ENCODE results near the gene TMEM135.
"Not testable (repeated sequence)": the region's sequence is repeated elsewhere in the genome, so short reads cannot be mapped to it uniquely, and the experiment has no call there.

Gene TMEM135

DNA sequence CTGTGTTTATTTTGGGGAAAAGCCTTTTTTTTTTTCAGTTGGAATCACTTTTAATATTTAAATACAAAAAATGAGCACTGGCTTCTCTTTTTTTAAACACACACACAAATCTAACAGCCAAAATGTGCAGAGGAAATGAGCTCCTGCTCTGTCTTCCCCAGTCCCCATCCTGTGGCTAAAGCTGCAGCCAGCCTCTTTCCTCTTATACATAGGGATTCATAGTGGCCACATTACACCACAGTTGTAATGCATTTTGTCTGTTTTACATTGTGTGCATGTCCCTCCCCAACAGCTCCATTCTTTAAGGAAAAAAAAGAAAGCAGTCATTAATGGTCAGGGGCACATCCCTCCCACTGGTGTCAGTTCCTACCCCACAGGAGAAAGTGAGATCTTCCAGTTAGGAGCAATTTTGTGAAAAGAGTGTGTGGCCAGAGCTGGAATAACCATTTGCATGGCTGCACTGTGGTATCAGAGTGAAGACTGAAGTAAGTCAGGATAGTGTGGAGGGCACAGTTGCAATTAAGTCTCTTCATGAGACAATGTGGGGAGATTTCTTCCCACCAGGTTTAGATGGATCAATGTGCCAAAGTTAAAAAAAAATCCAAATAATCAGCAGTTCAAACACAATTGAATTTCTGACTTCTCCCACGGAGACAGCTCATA lies 220.6 kb downstream of the TMEM135 start:
- DNase-seq (ENCODE audit: low spot score) = no peak

DNA sequence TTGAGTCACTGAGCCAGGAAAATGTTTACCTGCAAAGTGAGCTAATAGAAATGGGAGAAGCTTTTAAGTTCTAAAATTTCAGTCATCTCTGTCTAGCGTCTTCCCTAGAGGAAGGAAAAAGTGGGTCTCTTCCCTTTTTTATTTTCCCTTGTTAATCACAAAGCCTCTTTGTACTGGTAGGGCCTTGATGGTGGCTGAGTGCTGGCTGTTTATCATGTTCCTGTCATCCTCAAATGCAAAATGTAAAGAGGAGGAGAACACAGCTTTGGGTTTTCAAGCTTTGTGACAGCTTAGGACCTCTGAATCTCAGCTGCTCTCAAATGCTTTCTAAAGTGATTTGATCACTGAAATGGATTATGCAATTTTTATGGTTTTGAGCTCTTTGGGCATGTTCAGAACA lies 222.0 kb downstream of the TMEM135 start:
- no peak for DNase-seq (ENCODE audit: low spot score)

DNA sequence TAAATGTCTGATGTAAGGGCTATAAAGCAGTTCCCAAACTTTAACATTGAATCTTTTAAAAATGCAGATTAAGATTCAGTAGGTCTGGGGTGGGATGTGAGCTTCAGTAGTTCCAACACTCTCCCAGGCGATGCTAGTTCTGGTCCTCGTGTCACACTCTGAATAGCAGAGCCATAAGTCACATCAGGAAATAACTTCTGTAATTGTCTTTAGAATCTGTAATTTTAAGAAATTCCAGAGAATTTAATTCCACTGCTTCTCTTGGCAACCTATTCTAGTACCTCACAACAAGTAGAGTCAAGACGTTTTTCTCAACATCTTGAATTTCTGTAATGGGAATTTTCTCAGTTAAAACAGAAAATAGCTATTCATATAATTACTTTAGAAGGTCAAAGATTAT lies 223.1 kb downstream of the TMEM135 start:
- DNase-seq (ENCODE audit: low spot score) = no peak

DNA sequence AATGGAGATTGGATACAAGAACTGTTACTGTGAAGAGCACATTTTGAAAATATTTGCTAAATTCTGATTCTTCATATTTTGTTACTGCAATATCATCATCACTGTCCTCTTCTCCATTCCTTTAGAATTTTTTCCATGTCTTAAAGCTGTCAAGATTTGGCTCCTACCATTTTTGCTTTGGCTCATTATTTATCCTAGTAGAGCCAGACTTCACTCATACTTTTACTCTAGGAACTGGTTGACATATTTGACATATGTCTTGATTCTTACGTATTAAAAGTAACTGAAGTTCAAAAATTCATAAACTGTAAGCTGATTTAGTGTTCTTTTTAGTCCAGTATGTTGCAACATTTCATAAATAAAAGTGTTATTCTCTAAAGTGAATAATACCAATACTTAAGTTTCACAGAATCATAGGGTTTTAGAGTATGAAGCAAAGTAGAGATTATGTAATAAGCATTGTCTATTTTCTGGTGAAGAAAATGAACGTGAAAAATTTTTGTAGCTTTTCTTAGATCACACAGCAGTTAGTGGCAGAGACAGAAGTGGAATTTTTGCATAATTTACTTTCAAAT lies 225.6 kb downstream of the TMEM135 start:
- no peak for DNase-seq (ENCODE audit: low spot score)

DNA sequence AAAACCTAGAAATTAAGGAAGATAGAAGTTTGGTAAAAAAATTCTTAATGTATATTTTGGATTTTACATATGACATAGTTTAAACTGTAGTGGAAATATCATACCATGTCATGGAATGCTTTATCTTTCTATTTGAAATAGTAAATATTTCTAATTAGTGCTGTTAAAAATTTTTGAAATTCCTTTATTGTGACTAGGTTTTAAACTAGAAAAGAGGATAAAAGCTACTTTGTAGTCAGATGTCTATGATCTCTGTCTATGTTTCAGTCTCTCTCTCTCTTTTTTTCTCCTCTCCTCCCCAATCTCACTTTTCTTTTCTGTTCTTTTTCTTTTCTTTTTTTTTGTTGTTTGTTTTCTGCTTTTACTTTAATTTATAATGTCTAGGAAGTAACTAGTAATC lies 226.2 kb downstream of the TMEM135 start:
- DNase-seq (ENCODE audit: low spot score) = no peak

DNA sequence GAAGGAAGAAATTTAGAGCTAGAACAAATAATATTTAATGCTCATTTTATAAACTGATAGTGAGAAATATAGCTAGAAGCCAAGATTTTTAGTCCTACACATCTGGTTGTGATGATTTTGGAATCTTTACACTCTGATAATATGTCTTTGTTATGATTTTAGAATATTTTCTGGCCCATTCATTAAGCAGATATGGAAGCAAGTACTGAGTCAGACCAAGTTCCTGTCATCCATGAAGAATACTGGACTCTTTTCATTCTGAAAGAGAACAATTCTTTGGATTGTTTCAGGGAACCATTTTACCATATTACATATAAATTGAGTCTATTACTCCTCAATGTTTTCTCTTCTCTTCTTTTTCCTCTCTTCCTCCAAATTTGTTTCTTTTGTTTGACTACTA lies 227.4 kb downstream of the TMEM135 start:
- no peak for DNase-seq (ENCODE audit: low spot score)

DNA sequence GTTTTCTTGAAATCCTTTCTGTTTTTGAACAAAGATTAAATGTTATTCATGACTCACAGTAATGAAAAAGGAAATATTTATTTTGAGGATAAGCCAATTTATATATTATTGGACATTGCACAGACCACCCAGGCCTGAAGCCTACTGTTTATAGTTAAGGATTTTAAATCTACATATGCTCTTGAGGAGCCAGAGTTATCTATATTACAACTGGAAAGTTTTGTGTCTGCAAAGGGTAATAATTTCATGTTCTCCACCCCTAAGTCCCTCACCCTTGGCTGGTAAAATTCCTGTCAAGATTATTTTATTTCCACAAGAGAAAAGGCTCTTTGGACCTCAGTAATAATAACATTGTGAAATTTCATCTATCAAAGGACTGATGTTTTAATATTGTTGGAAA lies 228.2 kb downstream of the TMEM135 start:
- no peak for DNase-seq (ENCODE audit: low spot score)

DNA sequence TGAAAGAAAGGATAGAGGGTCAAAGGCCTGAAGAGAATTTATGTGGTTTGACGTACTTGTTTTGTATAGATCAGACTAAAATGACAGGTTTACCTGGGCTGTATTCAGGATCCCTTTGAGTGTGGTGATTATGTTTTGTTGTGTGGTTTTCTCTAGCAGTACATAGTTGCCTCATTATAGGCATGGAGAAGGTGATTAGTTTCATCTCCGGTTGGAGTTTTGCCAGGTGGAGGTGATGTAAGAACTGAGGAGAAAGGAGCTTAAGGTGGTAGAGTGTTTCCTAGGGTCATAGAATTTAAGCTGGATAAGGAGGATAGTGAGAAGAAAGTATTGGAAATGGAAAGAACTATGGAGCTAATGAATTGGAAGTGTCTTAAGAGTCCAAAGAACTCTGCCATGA lies 229.0 kb downstream of the TMEM135 start:
- DNase-seq (ENCODE audit: low spot score) = no peak

DNA sequence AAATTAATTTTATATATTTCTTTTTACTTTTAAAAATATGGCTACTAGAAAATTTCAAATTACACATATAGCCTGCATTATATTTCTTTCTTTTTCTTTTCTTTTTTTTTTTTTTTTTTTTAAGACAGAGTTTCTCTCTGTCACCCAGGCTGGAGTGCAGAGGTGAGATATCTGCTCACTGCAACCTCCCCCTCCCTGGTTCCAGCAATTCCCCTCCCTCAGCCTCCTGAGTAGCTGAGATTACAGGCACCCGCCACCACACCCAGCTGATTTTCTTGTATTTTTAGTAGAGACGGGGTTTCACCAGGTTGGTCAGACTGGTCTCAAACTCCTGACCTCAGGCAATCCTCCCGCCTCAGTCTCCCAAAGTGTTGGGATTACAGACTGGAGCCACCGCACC lies 234.2 kb downstream of the TMEM135 start:
- not testable (repeated sequence) for DNase-seq (ENCODE audit: low spot score)

DNA sequence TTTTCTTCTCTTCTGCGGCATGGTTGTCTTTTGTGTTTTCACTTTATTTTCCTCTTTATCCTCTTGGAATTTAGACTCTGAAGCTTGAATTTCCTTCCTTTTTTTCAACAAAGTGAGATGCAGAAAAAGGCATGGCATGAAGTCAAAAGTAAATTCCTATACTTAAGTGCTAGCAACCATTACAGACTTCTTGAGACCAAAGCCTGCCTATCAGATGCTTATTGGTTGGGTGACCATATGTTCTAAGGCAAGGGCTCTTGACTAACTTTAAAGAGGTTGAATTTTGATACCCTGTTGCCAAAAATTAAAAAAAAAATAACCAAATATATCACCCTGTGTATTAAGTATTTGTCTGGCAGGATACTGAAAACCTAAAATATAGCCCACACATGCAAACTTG lies 237.4 kb downstream of the TMEM135 start:
- no peak for DNase-seq (ENCODE audit: low spot score)

DNA sequence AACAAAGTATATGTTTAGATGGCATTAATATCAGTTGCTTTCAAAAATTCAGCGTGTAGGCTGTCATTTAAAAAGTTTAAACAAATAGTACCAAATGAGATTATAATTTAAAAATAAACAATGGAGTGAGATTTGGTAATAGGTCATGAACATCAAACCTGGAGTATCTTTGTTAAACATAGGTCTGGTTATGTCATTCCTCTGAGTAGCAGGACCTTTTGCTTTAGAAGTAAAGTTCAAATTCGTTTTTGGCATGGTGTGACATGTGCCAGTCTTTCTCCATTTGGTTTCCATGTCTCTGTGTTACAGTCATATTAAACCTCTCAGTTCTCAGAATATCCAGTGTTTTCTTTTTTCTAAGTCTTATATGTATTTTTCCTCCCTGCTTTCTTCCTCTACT lies 242.4 kb downstream of the TMEM135 start:
- no peak for DNase-seq (ENCODE audit: low spot score)

DNA sequence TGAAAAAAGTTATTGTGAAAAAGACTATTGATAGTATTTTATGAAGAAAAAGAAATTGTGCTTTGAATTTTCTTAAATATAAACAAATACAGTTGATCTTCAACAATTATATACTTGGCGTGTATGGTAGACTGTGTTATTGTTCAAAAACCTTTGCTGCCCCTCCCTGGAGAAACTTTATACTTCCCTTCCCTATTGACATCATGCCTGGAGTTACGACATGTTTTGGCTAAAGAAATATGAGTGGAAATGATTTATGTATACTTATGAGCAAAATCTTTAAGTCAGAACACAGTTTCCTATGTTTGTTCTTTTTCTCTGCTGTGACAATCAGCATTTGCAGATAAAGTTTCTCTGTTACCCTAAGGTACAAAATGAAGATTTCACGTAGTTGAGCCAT lies 243.8 kb downstream of the TMEM135 start:
- peak; percentile 43 for DNase-seq (ENCODE audit: low spot score)

DNA sequence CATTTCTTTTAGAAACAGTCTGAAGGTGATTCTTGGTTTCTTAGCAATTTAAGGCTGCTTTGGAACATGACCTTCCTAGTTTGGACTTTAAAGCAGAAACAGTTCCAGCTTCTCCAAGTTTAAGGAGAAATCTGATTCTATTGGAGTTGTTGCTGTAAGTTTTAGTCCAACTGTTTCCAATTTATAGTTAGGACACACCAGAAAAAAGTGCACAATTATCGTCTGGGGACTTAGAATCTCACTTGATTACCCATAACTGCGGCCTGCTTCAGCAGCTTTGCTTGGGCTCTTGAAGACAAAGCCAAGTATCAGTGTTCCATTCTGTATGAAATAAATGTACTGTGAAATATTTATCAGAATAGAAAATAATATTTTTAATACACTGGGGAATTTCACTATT lies 246.6 kb downstream of the TMEM135 start:
- DNase-seq (ENCODE audit: low spot score) = no peak

DNA sequence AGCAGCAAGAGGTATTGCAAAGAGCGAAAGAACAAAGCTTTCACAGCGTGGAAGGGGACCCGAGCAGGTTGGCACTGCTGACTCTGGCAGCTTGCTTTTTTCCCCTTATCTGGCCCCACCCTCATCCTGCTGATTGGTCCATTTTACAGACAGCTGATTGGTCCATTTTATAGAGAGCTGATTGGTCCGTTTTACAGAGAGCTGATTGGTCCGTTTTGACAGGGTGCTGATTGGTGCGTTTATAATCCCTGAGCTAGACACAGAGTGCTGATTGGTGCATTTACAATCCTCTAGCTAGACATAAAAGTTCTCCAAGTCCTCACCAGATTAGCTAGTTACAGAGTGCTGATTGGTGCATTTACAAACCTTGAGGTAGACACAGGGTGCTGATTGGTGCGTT lies 247.9 kb downstream of the TMEM135 start:
- DNase-seq (ENCODE audit: low spot score) = not testable (repeated sequence)

DNA sequence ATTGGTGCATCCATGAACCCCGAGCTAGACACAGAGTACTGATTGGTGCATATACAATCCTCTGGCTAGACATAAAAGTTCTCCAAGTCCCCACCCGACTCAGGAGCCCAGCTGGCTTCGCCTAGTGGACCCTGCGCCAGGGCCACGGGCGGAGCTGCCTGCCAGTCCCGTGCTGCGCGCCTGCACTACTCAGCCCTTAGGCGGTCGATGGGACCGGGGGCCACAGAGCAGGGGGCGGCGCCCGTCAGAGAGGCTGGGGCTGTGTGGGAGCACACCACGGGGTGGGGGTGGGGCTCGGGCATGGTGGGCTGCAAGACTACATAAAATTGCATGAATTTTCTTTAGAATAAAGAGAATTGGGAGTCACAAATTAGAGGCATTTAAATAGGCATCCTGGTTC lies 248.6 kb downstream of the TMEM135 start:
- DNase-seq (ENCODE audit: low spot score) = no peak

DNA sequence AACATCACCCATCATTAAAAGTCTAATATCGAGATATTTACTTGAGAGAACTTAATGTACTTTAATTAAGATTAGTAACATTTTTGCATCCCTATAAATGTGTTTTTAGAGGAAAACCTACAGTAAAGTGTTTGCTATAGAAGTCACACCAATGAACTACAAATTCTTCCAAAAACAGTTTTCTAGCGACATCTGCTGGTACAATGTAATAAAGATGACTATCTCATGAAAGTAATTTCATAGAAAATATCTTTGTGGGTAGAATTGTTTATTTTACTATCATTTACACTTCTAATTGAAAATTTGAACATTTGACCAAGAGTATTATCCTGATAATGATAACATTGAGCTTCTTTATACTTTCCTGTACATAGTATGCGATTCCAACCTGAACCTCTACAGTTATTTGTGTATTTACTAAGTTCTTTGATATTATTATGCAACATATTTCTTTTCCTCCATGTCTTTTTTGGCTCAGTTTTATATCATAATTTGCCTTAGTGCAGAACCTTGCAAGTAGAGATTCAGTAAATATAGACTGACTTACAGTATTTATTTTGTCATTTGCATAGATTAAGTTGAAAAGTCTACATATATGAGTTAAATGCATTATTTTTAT lies 252.7 kb downstream of the TMEM135 start:
- DNase-seq (ENCODE audit: low spot score) = peak; percentile 24

DNA sequence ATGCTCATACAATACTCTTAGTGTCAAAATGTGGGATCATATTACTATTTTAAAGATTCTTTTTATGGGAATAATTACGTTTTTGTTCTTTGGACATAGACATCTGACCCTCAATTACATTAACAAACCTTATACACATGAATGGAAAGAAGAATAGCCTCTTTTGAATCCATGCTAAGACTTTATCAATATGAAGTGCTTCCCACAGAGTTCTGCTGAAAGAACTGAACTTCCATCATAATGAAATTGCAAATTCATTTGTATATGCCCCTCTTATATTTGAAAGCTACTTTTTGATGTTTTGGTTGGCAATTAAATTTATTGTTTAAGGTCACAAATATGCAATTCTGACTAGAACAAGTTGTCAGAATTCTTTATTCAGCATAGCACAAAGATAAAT lies 254.9 kb downstream of the TMEM135 start:
- DNase-seq (ENCODE audit: low spot score) = no peak

DNA sequence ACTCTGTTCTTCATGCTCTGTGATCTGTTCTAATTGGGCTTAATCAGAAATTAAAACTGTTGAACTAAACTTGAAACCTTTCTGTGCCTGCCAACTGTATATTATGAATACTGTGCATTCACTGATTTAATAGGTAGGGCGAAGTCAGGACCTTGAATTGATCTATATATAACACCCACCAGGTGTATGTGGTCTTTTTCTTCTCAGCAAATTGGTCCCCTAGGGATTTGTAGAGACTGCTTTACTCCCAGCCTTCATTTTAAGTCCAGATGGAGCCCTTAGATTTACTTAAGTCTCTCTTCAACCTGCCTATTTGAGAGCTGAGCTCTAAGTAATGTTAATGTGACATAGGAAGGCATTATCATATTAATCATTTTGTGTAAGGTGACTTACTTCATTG lies 257.5 kb downstream of the TMEM135 start:
- DNase-seq (ENCODE audit: low spot score) = no peak

DNA sequence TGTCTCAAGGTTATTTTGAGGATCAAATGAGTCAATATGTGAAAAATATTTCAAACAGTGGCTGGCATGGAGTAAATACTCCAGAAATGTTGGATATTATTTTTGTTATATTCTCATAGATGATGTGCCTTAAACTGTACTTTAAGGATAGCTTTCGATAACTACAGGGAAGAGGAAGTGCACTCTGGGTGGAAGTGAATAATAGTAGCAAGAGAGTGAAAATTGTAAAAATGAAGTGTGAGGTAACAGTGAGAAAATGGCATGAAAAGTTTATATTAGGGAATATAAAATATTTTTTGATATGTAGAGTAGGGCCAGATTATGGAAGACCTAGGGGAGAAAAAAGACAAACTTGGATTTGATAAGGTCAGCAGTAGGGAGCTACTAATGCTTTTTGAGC lies 258.9 kb downstream of the TMEM135 start:
- no peak for DNase-seq (ENCODE audit: low spot score)

DNA sequence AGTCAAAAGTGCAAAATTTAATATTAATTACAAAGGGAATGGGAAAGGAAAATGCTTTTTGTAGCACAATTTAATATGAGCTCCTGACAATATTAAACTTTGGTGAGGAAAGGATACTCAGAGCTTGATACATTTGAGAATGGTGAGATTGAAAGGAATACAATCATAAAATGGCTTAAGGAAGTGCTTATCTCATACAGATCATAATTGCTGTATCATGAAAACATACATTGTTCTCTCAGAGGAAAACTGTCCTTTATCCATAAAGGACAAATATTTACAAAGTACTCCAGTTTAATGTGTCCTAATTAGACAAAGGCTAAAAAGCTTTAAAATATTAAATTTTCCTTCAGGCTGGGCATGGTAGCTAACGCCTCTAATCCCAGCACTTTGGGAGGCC lies 260.4 kb downstream of the TMEM135 start:
- DNase-seq (ENCODE audit: low spot score) = no peak

DNA sequence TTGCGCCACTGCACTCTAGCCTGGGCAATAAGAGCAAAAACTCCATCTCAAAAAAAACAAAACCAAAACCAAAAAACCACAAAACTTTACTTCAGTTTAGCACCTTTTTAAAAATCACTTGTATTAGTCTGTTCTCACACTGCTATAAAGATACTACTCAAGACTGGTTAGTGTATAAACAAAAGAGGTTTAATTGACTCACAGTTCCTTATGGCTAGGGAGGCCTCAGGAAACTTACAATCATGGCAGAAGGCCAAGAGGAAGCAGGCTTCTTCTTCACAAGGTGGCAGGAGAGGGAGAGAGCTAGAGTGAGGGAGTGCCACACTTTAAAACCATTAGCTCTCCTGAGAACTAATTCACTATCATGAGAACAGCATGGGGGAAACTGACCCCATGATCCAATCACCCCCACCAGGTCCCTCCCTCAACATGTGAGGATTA lies 261.3 kb downstream of the TMEM135 start:
- no peak for DNase-seq (ENCODE audit: low spot score)

DNA sequence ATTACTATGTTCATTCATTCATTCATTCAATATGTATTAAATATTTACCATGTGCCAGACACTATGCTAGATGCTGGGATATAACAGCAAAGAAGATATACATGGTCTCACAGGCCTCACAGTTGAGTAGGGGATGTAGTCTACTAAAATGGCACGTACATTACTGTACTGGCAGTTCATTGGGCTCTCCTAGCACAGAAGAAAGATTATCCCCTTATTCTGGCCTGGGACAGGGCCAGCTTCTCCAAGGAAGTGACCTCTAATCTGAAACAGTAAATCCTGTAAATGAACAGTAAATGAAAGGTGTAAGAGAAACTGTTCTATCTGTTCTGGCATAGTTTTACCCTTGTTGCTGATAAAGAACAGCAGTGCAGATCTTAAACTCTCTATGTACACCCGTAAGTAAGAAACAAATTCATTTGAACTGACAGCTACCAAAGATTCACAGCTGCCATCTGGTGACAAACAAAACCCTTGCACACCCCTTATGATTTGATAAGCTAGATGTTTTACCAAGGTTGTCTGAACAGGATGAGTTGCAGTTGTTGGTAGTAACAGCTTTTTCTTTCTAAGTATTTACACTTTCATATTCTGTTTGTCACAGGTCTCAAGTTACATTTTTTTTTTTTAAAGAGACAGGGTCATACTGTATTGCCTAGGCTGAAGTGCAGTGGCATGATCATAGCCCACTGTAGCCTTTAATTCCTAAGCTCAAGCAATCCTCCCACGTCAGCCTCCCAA lies 263.1 kb downstream of the TMEM135 start:
- DNase-seq (ENCODE audit: low spot score) = no peak

All from hepatic stellate cell (primary cell).